Measurements from ENCODE around the gene SLC5A2. TPM values are rescaled to one million over a fixed set of nuclear protein-coding genes. Genes with fewer than 3 reads are reported as not detected.
A peak's percentile ranks its signal among the peaks of the same experiment; 100 is the strongest.

SLC5A2 gene
- polyA plus RNA-seq, 2 of the 4 experiments (the other 2 are of a cell fraction), result 0.09 to 0.46 TPM

DNA sequence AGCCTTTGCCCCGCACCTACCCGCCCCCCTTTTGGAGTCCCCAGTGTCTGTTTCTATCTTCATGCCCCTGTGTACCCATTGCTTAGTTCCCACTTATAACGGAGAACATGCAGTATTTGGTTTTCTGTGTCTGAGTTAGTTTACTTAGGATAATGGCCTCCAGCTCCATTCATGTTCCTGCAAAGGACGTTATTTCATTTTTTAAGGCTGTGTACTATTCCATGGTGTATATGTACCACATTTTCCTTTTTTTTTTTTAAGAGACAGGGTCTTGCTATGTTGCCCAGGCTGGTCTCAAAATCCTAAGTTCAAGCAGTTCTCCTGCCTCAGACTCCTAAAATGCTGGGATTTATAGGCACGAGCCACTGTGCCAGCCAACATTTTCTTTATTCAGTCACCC, 15.1 kb upstream of the SLC5A2 start (continued):
- TF ChIP-seq, protein P1, sequence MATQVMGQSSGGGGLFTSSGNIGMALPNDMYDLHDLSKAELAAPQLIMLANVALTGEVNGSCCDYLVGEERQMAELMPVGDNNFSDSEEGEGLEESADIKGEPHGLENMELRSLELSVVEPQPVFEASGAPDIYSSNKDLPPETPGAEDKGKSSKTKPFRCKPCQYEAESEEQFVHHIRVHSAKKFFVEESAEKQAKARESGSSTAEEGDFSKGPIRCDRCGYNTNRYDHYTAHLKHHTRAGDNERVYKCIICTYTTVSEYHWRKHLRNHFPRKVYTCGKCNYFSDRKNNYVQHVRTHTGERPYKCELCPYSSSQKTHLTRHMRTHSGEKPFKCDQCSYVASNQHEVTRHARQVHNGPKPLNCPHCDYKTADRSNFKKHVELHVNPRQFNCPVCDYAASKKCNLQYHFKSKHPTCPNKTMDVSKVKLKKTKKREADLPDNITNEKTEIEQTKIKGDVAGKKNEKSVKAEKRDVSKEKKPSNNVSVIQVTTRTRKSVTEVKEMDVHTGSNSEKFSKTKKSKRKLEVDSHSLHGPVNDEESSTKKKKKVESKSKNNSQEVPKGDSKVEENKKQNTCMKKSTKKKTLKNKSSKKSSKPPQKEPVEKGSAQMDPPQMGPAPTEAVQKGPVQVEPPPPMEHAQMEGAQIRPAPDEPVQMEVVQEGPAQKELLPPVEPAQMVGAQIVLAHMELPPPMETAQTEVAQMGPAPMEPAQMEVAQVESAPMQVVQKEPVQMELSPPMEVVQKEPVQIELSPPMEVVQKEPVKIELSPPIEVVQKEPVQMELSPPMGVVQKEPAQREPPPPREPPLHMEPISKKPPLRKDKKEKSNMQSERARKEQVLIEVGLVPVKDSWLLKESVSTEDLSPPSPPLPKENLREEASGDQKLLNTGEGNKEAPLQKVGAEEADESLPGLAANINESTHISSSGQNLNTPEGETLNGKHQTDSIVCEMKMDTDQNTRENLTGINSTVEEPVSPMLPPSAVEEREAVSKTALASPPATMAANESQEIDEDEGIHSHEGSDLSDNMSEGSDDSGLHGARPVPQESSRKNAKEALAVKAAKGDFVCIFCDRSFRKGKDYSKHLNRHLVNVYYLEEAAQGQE (IDR thresholded peaks at IDR 0.05), result no peak
- TF ChIP-seq CBX8 (IDR thresholded peaks at IDR 0.05) (no peak), RFX5 (IDR thresholded peaks at IDR 0.05) (no peak), ESRRA (IDR thresholded peaks at IDR 0.05; ENCODE audit: borderline replicate concordance, low read length) (no peak), NFE2L2 (conservative IDR thresholded peaks at IDR 0.05; ENCODE audit: low read length) (no peak), RARB (CRISPR knock-in tag; IDR thresholded peaks at IDR 0.05) (no peak)
- TF ChIP-seq, protein P2, sequence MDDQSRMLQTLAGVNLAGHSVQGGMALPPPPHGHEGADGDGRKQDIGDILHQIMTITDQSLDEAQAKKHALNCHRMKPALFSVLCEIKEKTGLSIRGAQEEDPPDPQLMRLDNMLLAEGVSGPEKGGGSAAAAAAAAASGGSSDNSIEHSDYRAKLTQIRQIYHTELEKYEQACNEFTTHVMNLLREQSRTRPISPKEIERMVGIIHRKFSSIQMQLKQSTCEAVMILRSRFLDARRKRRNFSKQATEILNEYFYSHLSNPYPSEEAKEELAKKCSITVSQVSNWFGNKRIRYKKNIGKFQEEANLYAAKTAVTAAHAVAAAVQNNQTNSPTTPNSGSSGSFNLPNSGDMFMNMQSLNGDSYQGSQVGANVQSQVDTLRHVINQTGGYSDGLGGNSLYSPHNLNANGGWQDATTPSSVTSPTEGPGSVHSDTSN (IDR thresholded peaks at IDR 0.05), result no peak

DNA sequence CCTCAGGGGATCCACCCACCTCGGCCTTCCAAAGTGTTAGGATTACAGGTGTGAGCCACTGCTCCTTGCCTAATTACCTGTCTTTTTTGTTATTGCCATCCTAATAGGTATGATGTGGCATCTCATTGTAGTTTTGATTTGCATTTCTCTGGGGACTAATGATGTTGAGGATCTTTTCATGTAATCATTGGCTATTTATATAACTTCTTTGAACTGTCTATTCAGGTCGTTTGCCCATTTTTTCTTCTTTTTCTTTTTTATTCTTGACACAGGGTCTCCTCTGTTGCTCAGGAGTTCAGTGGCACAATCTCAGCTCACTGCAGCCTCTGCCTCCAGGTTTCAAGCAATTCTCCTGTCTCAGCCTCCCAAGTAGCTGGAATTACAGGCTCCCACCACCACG, 12.3 kb upstream of the SLC5A2 start:
- Histone ChIP-seq H3K4me1 (peaks cover 9% of the 10 kb centered on the region), H3K27ac (peak overlapping the region in 1 of 2 experiments; percentile 99; a peak in 3 of 6 replicates), H3K9me3 (no peaks in the 10 kb centered on the region), H3K4me2 (peak overlapping the region; percentile 92; the same call in 1 of the 3 replicates), H3K4me3 (no peak overlapping the region)
- TF ChIP-seq RCOR1 (IDR thresholded peaks at IDR 0.05; ENCODE audit: low read depth, low read length) (no peak), HOXB5 (CRISPR knock-in tag; IDR thresholded peaks at IDR 0.05) (no peak), MAZ (IDR thresholded peaks at IDR 0.05; ENCODE audit: borderline replicate concordance, low read depth, low read length) (no peak), SREBF2 (IDR thresholded peaks at IDR 0.05) (no peak), HEYL (CRISPR knock-in tag; IDR thresholded peaks at IDR 0.05) (no peak), CBX8 (IDR thresholded peaks at IDR 0.05) (no peak), KDM5A (IDR thresholded peaks at IDR 0.05) (no peak), EHMT2 (IDR thresholded peaks at IDR 0.05; ENCODE audit: low read depth) (no peak), NR3C1 (IDR thresholded peaks at IDR 0.05) (no peak), NFE2L2 (conservative IDR thresholded peaks at IDR 0.05; ENCODE audit: low read length) (no peak), HOXB13 (CRISPR knock-in tag; IDR thresholded peaks at IDR 0.05; ENCODE audit: low read depth) (no peak), TP53 (CRISPR knock-in tag; IDR thresholded peaks at IDR 0.05) (no peak)
- TF ChIP-seq, protein P3, sequence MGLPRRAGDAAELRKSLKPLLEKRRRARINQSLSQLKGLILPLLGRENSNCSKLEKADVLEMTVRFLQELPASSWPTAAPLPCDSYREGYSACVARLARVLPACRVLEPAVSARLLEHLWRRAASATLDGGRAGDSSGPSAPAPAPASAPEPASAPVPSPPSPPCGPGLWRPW (IDR thresholded peaks at IDR 0.05), result no peak
- TF ChIP-seq, protein P4, sequence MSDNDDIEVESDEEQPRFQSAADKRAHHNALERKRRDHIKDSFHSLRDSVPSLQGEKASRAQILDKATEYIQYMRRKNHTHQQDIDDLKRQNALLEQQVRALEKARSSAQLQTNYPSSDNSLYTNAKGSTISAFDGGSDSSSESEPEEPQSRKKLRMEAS (IDR thresholded peaks at IDR 0.05), result no peak
- TF ChIP-seq, protein P5, sequence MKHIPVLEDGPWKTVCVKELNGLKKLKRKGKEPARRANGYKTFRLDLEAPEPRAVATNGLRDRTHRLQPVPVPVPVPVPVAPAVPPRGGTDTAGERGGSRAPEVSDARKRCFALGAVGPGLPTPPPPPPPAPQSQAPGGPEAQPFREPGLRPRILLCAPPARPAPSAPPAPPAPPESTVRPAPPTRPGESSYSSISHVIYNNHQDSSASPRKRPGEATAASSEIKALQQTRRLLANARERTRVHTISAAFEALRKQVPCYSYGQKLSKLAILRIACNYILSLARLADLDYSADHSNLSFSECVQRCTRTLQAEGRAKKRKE (CRISPR knock-in tag; IDR thresholded peaks at IDR 0.05; ENCODE audit: low read depth), result no peak
- TF ChIP-seq, protein P6, sequence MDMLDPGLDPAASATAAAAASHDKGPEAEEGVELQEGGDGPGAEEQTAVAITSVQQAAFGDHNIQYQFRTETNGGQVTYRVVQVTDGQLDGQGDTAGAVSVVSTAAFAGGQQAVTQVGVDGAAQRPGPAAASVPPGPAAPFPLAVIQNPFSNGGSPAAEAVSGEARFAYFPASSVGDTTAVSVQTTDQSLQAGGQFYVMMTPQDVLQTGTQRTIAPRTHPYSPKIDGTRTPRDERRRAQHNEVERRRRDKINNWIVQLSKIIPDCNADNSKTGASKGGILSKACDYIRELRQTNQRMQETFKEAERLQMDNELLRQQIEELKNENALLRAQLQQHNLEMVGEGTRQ (IDR thresholded peaks at IDR 0.05), result no peak
- WGBS (ENCODE audit: missing lambda C conversion rate), result 67% methylated on average over 3 of the region's 3 CpGs
- FAIRE-seq, result no peak
- ChIA-PET POLR2A (interaction anchor here (2.2 kb wide), 1 partner anchor 10 kb away, joined by 13 read pairs; no protein-coding TSS in a partner anchor), CTCF (interaction anchor here (4.8 kb wide), 1 partner anchor 11 kb away, joined by 28 read pairs; the partner anchor contains the start of gene ARMC5)
- no peak for ATAC-seq
- no peak for DNase-seq (ENCODE audit: low read depth in 1 of 2, low spot score in 1 of 2)
